Natural killer cell (primary cell): ENCODE results near the gene ATP8B3. TPM values are rescaled to one million over a fixed set of nuclear protein-coding genes. Genes with fewer than 3 reads are reported as not detected.
"Not testable (repeated sequence)": the region's sequence is repeated elsewhere in the genome, so short reads cannot be mapped to it uniquely, and the experiment has no call there.

ENCODE experiments used
- ATAC-seq, 3 donors: fragments of 150-1000 bp in 2 of 3; fragments of 200-7000 bp in 1 of 3; cut with Tn5 transposase; 1 replicate in 1 of 3; 2 replicates in 2 of 3; pipeline ENCODE4 v1.10.0; 2021; ENCODE audit warnings: mild to moderate bottlenecking in 2 of 3, moderate library complexity in 2 of 3
- DNase-seq, 2 donors: peaks; one replicate each; pipeline versions ENCODE4 v3.0.0 to v3.0.0-alpha.2; 2013 to 2021; ENCODE audit warnings: mixed read lengths in 1 of 2
- H3K27ac ChIP-seq: one replicate; pipeline ENCODE4 v1.5.1; 2013; ENCODE audit warnings: mild to moderate bottlenecking, low read length
- H3K27me3 ChIP-seq: one replicate; pipeline ENCODE4 v1.6.1; 2013; ENCODE audit warnings: low read length; ENCODE audit not compliant: control insufficient read depth, insufficient read depth
- H3K36me3 ChIP-seq: one replicate; pipeline ENCODE4 v1.6.1; 2013; ENCODE audit warnings: low read length; ENCODE audit not compliant: control insufficient read depth, insufficient read depth
- H3K4me1 ChIP-seq: one replicate; pipeline ENCODE4 v1.6.1; 2013; ENCODE audit warnings: low read length; ENCODE audit not compliant: control insufficient read depth, insufficient read depth
- H3K4me3 ChIP-seq: one replicate; pipeline ENCODE4 v1.5.1; 2013; ENCODE audit warnings: low read length
- H3K9me3 ChIP-seq: one replicate; pipeline ENCODE4 v1.6.1; 2013; ENCODE audit warnings: low read length; ENCODE audit not compliant: control insufficient read depth, insufficient read depth
- H3K27ac Mint-ChIP-seq, 2 donors: one replicate each; pipeline ENCODE4 v1.8.0; 2022; ENCODE audit warnings: mild to moderate bottlenecking in 2 of 2, mixed read lengths in 2 of 2, moderate library complexity in 1 of 2
- H3K27me3 Mint-ChIP-seq, 2 donors: one replicate each; pipeline ENCODE4 v1.8.0; 2022; ENCODE audit warnings: low read depth in 2 of 2, mixed read lengths in 2 of 2
- H3K36me3 Mint-ChIP-seq: one replicate; pipeline ENCODE4 v1.8.0; 2022; ENCODE audit warnings: mixed read lengths
- H3K4me1 Mint-ChIP-seq, 2 donors: one replicate each; pipeline ENCODE4 v1.8.0; 2022; ENCODE audit warnings: mixed read lengths in 2 of 2
- H3K4me3 Mint-ChIP-seq: one replicate; pipeline ENCODE4 v1.8.0; 2022; ENCODE audit warnings: mild to moderate bottlenecking, moderate library complexity, mixed read lengths
- H3K9me3 Mint-ChIP-seq, 2 donors: one replicate each; pipeline ENCODE4 v1.8.0; 2022; ENCODE audit warnings: mixed read lengths in 2 of 2
- WGBS: methylation state at CpG from one replicate; pipeline ENCODE4 v1.1.7; 2013; ENCODE audit warnings: missing lambda C conversion rate; ENCODE audit not compliant: insufficient coverage; 5-methylcytosine and 5-hydroxymethylcytosine counted together
- intact Hi-C: fragments of 100-400 bp; cut with micrococcal nuclease; formaldehyde crosslinking; loops from one replicate; pipeline ENCODE4 v1.14.2; 2022
- total RNA-seq, 4 donors: library from RNA; stranded (reverse); fragments of 120-200 nt in 1 of 4; gene quantifications; one replicate each; pipeline versions ENCODE4 v1.2.3 to v1.2.4, GENCODE V29; 2013 to 2022
- TF ChIP-seq, protein P1 (sequence below): fragments of 200-600 bp; IDR thresholded peaks from one replicate; pipeline ENCODE4 v1.8.0; 2022; ENCODE audit warnings: antibody characterized with exemption

ATP8B3 gene
- total RNA-seq, 3 donors from 2014 or later (not counting 1 experiment from before 2014, with no cell fraction given), result 5.3 to 11.5 (median 11.2) TPM

DNA sequence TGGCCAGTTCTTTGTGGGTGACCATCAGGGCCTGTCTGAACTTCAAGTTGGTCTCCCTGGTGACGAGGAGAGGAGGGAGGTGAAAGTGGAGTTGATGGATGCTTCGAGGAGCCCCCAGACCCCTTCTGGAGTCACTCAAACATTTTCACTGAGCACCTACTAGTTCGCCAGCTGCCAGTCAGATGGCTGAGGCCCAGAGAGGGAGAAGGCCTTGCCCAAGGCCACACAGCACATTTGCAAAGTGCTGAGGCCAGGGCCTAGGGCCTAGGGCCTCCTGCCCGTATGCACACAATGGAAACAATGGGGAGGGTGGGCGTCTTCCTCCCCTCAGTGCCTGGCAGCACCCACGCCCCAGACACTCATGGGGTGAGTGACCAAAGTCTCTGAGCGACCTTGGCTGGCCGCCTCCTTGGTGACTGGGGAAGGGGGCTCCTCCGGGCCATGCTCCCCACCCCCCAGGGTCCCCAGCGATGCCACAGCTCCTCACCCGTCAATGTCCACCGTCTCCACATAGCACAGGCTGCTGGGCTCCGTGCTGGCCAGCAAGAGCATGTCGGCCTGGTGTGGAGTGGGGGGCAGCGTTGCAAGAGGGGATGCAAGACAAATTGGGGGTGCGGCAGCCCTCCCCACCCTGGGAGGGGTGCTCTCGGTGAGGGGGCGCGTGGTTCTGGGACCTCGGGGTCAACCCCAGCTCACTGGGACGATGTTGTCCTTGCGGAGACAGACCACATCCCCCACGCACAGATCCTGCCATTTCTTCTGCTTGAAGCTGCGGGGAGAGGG, 6.5 kb downstream of the ATP8B3 start:
- Mint-ChIP-seq H3K4me3 (no peak overlapping the region), H3K4me1 (peaks cover 0 to under 1% of the 10 kb centered on the region in 2 donors), H3K27me3 (no peaks in the 10 kb centered on the region), H3K9me3 (no peaks in the 10 kb centered on the region), H3K27ac (no peak overlapping the region), H3K36me3 (no peaks in the 10 kb centered on the region)
- intact Hi-C loops, result no loop called here
- DNase-seq (no peak), ATAC-seq (no peak)
- 94% methylated on average over 24 of the region's 24 CpGs for WGBS
- TF ChIP-seq, protein P1, sequence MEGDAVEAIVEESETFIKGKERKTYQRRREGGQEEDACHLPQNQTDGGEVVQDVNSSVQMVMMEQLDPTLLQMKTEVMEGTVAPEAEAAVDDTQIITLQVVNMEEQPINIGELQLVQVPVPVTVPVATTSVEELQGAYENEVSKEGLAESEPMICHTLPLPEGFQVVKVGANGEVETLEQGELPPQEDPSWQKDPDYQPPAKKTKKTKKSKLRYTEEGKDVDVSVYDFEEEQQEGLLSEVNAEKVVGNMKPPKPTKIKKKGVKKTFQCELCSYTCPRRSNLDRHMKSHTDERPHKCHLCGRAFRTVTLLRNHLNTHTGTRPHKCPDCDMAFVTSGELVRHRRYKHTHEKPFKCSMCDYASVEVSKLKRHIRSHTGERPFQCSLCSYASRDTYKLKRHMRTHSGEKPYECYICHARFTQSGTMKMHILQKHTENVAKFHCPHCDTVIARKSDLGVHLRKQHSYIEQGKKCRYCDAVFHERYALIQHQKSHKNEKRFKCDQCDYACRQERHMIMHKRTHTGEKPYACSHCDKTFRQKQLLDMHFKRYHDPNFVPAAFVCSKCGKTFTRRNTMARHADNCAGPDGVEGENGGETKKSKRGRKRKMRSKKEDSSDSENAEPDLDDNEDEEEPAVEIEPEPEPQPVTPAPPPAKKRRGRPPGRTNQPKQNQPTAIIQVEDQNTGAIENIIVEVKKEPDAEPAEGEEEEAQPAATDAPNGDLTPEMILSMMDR, result no peak
- Histone ChIP-seq H3K4me1 (no peaks in the 10 kb centered on the region), H3K27ac (no peak overlapping the region), H3K36me3 (no peaks in the 10 kb centered on the region), H3K4me3 (no peak overlapping the region), H3K27me3 (no peaks in the 10 kb centered on the region), H3K9me3 (no peaks in the 10 kb centered on the region)

DNA sequence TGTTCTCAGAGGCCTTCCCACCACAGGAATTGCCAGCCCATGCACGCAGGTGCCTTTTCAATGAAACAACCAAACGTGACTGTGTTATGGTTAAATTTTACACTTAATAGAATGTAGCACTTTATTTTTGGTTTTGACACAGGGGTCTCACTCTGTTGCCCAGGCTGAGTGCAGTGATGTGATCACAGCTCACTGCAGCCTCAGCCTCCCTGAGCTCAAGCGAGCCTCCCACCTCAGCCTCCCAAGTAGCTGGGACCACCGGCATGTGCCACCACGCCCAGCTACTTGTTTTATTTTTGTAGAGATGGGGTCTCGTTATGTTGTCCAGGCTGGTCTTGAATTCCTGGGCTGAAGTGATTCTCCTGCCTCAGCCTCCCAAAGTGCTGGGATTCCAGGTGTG, 7.2 kb downstream of the ATP8B3 start:
- Mint-ChIP-seq H3K4me1 (no peaks in the 10 kb centered on the region), H3K9me3 (no peaks in the 10 kb centered on the region), H3K4me3 (no peak overlapping the region), H3K27me3 (no peaks in the 10 kb centered on the region), H3K27ac (no peak overlapping the region), H3K36me3 (no peaks in the 10 kb centered on the region)
- intact Hi-C loops, result no loop called here
- no peak for ATAC-seq
- no peaks in the 10 kb centered on the region for H3K4me1 ChIP-seq
- TF ChIP-seq, protein P1, result no peak
- H3K9me3 ChIP-seq, result no peaks in the 10 kb centered on the region
- no peak overlapping the region for H3K4me3 ChIP-seq
- no peak for DNase-seq
- no peak overlapping the region for H3K27ac ChIP-seq
- H3K36me3 ChIP-seq, result no peaks in the 10 kb centered on the region
- WGBS, result 96% methylated on average over 6 of the region's 6 CpGs
- no peaks in the 10 kb centered on the region for H3K27me3 ChIP-seq

DNA sequence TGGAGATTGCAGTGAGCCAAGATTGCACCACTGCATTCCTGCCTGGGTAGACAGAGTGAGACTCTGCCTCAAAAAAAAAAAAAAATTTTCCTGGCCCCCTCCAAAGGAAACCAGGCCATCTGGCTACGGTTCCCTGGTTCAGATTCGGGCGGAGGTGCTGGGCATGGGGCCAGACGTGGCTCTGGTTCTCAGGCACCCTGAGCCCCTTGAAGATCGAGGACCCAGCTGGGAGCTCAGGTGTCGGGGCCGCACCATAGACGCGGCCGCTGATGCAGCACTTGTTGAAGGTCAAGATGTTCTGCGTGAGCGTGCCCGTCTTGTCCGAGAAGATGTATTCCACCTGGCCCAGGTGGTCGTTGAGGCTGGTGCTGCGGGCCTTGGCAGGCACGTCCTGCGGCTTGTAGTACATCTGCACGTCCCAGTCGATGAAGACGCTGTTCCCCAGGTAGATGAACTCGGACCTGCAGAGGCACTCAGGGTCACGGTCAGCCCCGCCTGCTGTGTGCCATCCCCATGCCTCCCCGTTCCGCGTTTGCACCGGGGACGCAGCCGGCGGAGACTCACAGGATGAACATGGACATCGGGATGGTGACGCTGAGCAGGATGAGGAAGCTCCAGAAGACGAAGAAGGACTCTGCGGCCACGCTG, 12.3 kb downstream of the ATP8B3 start:
- Histone ChIP-seq H3K36me3 (no peaks in the 10 kb centered on the region), H3K27ac (no peak overlapping the region), H3K27me3 (no peaks in the 10 kb centered on the region), H3K9me3 (no peaks in the 10 kb centered on the region), H3K4me1 (peaks cover 9% of the 10 kb centered on the region), H3K4me3 (no peak overlapping the region)
- Mint-ChIP-seq H3K27me3 (peaks cover 0 to 6% of the 10 kb centered on the region in 2 donors), H3K27ac (no peak overlapping the region), H3K36me3 (no peaks in the 10 kb centered on the region), H3K4me1 (peaks cover 0 to 8% of the 10 kb centered on the region in 2 donors), H3K4me3 (no peak overlapping the region), H3K9me3 (no peaks in the 10 kb centered on the region)
- DNase-seq, result no peak
- TF ChIP-seq, protein P1, result no peak
- WGBS, result 95% methylated on average over 36 of the region's 36 CpGs
- intact Hi-C loops, result no loop called here
- ATAC-seq, result no peak

DNA sequence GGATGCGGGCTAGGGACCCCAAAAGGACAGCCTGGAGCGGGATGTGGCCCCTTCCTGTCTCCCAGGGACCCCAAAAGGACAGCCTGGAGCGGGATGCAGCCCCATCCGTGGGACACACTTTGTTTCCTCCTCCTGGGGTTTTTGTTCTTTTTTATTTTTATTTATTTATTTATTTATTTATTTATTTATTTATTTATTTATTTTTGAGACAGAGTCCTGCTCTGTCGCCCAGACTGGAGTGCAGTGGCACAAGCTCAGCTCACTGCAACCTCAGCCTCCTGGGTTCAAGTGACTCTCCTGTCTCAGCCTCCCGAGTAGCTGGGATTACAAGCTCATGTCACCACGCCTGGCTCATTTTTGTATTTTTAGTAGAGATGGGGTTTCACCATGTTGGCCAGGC, 14.8 kb downstream of the ATP8B3 start:
- H3K27me3 ChIP-seq, intact Hi-C loops, ATAC-seq, H3K27ac ChIP-seq, H3K4me1 Mint-ChIP-seq, H3K4me3 ChIP-seq, H3K9me3 ChIP-seq, H3K4me1 ChIP-seq, H3K36me3 ChIP-seq, H3K27ac Mint-ChIP-seq, H3K36me3 Mint-ChIP-seq, H3K9me3 Mint-ChIP-seq, DNase-seq, H3K27me3 Mint-ChIP-seq, H3K4me3 Mint-ChIP-seq: not testable (repeated sequence)
- WGBS, result 92% methylated on average over 5 of the region's 7 CpGs
